NOMO-1 treated with DMSO at 0.1 percent for 48 hours (cell line): ENCODE data around the gene SPTLC1.
"Not testable (repeated sequence)": the region's sequence is repeated elsewhere in the genome, so short reads cannot be mapped to it uniquely, and the experiment has no call there.

ENCODE experiments used
- DNase-seq: peaks from one replicate; lab custom pipeline; 2025; ENCODE audit not compliant: unreplicated experiment; lab: John Stamatoyannopoulos, UW

SPTLC1 gene

DNA sequence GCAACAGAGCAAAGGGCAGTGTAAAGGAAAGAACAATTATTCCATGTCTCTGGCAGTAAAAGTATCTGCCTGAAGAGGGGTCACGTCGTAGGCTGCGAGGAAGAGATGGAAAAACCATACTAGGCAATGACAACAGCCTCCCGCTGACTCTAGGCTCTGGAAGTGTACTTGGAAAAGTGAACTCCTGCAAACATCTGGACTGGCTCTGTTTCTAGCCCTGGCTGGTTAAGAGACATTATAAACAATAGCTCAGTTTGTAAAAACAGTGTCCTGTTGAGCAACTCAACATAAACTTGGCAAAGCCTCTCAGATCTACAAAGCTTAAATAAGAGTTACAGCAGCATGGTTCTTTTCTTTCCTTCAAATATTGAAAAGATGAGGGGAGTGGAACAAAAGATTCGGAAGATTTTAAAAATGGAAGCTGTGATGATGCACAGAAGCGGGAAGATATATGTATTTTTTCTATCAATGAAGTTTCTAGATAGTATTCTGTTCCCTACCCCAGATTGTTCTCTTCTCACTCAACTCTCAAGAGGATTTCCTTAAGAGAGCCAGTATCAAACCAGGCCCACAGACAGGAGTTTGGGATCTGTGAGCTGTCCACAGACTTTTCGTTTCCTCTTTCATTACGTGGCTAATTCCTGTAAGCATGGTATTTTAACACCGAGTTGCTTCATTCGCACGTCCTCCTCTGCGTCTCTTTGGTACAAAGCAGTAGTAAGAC is 79.4 kb downstream of the SPTLC1 start:
- no peak for DNase-seq

DNA sequence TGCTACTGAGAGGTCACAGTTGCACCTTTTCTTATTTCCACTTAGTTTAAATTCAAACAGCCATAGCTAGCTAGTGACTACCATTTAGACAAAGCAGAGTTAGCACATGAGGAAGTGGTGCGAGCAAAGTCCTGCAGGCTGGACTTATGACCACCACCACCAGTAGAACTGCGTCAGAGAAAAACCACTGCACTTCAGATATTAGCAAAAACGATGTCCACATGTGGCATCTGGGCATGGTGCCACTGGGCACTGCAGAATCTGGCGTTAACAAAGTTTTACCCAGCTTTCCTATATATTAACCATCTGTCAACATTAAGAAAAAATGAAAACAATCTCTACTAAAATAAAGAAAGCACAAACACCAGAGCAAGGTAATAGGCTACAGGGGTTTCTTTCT is 80.1 kb downstream of the SPTLC1 start:
- DNase-seq = no peak

DNA sequence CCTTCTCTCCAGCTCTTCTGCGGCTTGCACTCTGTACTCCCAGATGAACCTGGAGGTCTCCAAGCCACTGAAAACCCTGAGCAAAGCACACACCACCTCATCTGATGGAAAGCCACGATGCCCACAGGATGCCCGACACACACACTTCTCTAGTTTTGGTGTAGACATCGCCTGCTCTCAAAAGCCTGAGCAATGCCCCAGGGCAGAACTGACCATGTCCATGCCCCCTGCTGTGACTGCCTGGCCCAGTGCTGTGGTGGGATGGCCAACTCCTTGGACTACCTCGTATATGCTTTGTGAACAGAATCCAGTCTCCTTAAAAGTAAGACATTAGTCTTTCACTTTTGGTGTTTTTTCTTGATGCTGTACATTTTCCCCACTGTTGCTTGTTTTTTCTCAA is 81.2 kb downstream of the SPTLC1 start:
- no peak for DNase-seq

DNA sequence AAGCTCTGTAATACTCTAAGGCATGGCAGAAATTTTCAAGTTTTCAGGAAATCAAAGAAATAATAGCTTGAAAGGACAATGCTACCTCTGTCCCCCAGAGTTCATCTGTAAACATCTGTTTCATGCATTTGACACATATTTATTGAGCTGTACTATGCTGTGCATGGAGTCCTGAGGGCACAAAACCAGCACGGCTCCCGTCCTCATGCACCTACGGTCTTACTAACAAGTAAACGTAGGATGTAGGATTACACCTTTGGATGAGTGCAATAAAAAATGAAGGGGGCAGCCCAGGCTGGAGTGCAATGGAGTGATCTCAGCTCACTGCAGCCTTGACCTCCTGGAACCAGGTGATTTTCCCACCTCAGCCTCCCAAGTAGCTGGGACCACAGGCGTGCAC is 81.9 kb downstream of the SPTLC1 start:
- no peak for DNase-seq

DNA sequence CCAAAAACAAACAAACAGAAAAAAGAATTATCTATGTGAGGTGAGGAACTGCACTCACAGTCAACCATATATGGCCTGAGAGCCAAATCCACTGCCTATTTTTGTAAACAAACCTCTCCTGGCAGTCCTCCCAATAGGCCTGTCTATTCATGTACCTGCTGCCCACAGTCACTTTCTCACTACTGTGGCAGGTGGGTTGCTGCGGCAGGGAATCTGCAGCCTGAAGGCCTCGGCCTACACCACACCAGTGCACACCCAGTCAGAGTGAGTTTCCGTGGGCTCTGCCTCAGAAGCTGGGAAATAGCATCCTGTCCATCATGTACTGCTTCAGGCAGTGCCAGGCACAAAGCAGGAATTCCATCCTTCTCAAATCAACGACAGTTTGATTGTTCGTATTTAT is 82.3 kb downstream of the SPTLC1 start:
- DNase-seq = no peak

DNA sequence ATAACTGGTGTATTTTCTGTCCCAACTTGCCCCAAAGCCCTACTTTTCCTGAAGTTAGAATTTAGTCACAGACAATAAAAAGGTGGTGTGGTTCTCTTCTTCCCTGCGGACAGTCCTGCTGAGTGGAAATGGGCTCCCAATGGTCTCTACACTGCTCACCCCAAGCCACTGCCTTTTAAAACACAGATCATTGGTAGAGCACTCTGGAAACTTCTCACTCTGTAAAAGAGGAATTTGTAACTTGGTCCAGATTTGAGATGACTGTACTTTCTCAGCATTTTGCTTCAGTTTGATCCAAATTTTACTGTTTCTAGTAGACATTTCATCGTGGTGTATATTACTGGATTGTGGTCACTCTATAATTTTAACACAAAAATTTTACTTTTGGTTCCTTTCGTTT is 84.8 kb downstream of the SPTLC1 start:
- no peak for DNase-seq

DNA sequence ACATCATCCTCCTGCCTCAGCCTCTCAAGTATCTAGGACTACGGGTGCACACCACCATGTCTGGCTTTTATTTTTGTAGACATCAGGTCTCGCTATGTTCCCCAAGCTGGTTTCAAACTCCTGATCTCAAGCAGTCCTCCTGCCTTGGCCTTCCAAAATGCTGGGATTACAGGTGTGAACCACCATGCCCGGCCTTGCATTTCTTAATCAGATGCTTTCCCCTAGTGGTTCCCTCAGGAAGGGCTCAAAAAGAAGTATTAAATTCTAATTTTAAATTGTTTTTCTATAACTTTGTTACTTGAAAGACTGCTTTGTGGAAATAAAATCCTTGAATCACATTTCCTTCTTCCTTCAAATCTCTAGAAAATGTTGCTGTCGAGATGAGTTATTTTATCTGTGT is 85.7 kb downstream of the SPTLC1 start:
- no peak for DNase-seq

DNA sequence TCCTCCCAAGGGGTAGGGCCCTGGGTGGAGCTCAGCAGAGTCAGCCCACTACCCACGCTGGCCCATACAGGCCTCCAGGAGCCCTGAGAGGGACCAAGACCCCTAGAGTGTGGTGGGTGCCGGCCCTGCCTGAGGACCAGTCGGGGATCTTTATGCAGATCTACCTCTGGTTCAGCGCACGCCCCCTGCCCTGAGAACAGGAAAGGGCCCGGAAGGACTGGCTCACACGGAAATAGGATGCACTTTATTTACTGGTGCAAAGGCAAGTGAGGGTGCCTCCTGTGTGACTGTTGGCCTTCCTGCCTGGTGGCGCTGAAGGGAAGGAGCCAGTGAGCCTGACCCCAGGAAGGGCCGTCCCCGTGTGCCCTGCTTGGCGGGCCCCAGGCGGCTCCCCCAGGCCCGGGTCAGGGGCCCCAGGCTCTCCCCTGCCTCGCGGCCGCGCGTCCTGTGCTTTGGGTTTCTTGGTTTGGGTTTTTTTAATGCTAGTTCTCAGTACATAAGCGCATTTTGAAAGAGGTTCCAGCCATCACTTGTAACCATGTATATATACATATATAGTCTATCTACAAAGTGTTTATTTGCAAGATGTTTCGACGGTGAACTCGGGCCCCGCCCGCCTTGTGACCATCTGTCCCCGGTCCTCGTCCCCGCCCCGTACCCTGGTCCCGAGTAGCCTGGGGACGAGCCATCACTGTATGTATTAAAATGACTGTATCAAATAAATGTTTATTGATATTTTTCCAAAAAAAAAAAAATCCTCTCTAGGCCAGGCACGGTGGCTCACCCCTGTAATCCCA is 88.8 kb downstream of the SPTLC1 start:
- DNase-seq = no peak

DNA sequence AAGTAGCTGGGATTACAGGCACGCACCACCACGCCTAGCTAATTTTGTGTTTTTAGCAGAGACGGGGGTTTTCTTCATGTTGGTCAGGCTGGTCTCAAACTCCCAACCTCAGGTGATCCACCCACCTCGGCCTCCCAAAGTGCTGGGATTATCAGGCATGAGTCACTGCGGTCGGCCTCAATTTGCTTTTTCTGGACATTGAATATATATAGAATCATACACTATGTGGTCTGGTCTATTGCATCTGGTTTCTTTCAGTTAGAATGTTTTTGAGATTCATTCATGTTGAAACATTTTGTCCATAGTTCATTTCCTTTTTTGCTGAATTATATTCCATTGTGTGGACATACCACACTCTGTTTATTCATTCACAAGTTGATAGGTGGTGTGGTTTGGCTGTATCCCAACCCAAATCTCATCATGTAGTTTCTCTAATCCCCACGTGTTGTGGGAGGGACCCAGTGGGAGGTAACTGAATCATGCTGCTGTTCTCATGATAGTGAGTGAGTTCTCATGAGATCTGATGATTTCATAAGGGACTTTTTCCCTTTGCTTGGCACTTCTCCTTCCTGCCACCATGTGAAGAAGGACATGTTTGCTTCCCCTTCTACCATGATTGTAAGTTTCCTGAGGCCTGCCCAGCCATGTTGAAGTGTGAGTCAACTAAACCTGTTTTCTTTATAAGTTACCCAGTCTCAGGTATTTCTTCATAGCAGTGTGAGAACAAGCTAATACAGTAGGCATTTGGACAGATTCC is 93.2 kb downstream of the SPTLC1 start:
- DNase-seq = not testable (repeated sequence)

DNA sequence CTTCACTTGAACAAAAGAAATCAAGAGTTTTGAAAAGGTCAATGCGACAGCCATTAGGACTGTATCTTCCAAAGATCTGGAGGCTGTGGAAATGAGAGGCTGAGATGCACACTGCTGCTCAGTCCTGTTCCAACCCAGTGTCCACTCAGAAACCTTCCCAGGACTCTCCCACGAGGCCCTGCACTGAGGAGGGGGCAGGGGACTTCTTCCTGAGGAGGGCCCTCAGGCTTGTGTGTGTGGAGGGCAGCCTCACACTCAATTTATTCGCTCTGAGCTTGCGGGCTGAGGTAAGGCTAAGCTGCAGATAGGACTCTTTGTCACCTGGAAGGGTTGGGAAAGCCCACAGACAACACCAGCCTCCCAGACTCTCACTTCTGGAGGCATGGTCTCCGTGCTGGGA is 95.6 kb downstream of the SPTLC1 start:
- no peak for DNase-seq

DNA sequence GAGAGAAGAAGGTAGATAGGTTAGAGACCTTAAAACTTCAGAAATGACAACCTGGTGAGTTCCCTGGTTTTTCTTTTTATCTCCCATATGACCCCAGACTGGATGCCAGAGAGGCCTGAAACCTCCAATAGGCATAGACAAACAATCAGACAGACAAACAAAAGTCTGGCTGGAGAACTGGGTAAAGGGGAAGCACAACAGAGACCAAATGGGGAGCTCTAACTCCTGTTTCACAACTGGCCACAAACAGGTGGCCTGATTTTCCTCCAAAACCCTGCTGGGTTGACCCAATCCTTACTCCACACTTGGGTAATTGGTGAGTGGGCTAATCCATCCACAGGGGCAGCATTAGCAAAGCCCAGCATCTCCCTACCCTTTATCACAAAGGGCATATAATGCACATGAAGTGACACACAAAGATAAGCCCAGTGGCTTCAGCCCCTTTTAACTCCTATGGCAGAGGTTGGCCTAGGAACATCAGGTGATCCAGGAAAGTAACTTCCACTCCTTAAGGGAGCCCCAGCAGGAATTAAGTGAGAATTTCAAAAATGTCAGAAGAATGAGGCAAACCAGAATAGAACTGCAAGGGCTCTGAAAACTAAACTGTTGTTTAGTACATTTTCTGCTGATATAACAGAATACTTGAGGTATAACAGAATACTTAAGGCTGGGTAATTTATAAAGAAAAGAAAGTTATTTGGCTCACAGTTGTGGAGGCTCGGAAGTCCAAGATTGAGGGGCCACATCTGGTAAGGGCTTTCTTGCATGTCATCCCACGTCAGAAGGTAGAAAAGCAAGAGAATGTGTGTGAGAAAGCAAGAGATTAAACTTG is 104.3 kb downstream of the SPTLC1 start:
- DNase-seq = peak; percentile 6

DNA sequence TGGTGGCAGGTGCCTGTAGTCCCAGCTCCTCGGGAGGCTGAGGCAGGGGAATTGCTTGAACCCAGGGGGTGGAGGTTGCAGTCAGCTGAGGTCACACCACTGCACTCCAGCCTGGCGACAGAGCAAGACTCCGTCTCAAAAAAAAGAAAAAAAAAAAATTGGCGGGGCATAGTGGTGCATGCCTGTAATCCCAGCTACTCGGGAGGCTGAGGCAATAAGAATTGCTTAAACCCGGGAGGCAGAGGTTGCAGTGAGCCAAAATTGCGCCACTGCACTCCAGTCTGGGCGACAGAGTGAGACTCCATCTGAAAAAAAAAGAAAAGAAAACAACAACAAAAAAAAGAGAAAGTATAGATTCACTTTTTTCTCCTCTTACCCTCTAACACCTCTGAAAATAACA is 105.0 kb downstream of the SPTLC1 start:
- not testable (repeated sequence) for DNase-seq

DNA sequence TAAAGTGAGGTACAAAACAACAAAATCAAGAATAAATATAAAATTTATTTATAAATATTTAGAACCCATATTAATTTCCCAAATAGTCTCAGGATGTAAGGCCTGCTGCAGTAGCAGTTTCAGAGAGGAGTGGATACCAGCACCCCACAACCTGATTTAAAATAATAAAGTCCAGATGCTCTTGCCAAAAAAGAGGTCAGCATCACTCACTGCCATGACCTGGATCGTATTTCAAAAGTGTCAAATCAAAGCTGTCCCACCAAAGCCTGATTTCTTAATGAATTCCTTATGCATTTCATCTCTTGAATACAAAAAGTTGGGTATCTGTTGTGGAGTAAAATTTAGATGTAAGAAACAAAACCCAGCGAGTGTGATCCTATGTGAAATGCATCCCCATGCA is 107.2 kb downstream of the SPTLC1 start:
- DNase-seq = no peak

DNA sequence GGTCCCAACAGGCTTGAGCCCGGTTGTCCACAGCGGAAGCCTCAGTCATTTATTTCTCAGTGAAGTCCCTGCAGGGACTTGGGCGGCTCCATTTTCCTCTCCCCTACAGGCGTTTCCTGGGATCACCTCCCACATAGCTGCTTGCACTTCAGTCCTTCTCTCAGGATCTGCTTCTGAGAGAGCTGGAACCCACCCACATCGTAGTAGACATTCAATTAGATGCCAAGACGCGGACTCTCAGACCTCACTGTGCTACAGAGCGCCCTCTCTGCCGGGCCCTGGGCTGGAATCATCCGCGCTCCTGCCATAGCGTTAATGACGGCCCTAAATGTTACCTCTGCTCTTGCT is 111.2 kb downstream of the SPTLC1 start:
- DNase-seq = no peak

DNA sequence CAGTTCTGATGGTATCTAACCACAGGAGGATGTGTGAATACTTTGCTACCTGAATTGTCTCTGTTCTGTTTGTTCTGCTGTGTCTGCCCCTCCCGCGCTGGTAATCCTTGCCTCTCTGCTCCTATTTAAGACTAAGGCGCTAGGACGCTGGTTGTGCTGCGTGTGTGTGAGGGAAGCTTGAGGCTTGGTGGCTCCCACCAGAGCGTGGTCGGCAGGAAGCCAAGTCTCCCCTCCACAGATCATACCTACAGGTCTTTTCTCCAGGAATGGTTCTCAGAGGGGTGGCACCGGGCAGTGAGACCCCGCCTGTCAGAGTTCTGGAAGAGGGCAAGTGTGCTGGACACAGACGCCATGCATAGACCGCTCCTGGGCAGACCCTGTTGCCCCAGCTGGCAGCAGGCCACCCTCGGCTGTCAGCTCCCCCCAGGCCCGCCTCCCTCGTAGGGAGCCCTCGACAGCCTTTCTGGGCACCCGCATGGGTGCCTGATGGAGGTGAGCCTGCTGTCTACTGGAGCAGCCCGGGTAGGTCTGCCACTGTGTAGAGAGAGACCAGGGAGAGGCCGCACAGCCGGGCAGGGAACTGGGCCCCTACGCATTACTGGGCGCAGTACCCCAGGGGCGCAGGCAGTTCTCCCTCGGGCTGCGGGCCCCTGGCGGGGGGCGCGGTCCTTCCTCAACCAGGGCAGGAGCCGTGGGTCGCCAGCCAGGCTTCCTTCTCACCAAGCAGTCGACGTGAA is 111.7 kb downstream of the SPTLC1 start:
- DNase-seq = no peak

DNA sequence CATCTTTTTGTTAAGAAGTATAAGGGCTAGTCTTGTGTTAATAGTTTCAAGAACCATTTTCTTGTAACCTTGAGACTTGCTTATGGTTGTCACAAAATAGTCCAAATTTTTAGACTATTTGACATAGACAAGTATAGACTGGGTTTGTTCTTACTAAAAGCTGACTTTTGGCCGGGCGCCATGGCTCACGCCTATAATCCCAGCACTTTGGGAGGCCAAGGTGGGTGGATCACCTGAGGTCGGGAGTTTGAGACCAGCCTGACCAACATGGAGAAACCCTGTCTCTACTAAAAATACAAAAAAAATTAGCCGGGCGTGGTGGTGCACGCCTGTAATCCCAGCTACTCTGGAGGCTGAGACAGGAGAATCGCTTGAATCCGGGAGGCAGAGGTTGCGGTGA is 113.3 kb downstream of the SPTLC1 start:
- DNase-seq = not testable (repeated sequence)

DNA sequence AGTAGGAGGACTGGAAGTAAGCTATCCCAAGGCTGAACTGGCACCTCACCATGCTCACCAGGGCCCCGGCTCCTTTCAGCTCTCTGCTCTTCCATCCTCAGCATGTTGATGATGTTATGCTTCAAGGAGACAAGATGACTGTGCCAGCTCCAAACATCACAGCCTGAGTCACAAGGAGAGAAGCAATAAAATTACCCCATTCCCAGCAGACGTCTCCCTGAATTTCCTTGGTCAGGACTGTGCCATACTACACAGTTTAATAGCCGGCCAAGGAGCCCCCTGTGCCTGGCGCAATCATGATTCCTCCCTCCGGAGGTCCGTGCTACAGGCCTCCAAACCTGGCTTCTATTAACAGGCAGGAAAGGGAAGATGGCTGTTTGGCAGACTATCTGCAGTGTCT is 114.0 kb downstream of the SPTLC1 start:
- DNase-seq = no peak

DNA sequence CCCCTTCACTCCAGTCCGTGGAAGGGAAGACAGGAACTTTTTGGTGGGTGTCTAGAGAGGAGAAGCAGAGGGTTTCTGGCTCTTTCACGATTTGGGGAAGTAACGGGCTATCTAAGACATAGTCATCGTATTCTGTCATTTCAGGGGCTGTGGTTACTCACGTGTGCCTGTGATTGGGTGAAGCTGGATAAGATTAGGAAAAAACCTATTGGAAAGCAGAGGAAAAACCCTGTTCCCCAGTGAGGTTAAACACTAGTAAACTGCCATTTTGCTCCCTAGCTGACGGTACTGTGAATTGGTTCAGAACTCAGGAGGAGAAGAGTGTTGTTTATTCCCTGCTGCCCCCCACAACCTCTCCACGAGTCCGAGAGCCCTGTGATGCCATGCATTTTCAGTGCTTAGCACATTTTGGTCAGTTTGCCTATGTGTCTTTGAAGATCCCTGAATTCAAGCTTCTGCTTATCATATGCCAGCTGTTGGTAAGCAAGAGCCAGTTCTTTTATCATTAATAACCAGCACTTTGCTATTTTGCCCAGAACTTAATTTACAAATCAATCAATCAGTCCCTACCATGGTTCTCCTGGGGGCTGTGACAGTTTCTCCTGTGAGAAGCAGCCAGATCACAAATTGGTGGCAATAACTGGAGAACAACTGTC is 120.1 kb downstream of the SPTLC1 start:
- no peak for DNase-seq

DNA sequence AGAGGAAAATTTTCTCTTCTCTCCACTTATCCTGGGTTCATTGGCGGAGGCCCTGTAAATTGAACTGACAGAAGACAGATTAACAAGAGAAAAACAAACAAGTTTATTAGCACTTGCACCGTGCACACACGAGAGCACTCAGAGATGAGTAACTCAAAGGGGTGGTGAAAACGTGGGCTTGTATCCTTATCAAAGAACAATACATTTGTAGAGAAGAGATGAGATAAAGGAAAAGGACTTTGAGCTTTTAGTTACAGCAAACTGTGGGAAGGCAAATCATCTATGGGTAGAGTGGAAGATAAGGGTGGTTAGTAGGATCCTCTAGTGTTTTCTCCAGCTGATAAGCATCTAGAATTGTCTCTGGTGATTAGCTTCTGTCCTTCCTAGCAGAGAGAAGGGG is 120.8 kb downstream of the SPTLC1 start:
- no peak for DNase-seq

DNA sequence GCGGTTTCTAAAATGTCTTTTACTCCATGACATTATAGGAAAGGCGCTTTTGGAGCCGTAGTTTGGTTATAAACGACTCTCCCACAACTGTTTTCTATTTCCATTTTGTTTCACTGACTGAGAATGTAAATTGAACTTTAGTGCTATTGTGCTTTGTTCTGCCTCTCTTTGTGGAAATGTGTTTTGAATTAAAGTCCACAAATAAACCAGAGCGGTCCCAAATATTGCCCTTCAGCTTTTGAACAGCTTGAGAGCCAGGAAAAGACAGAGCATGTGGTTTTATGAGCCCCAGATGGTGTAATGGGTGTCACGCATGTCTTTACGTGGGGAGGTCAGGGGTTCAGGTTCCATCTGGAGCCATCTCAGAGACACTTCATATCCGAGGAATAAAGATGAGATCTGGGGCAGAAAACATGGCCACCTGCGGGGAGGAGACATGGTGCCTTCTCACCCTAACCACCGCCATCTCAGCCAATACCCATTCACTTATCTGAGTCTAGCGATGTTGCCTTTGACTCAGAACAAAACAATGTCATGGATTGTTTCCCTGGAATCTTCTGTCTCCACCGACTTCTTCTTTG is 122.7 kb downstream of the SPTLC1 start:
- no peak for DNase-seq
